HTERT RPE-1 (cell line): ENCODE results near the gene LRRN2.

Source experiments
- in situ Hi-C: fragments of 300-500 bp; cut with MboI; formaldehyde crosslinking; loops from 4 replicates; pipeline ENCODE4 v1.14.3; 2020; ENCODE audit warnings: low sequenced_read_pairs

Gene LRRN2

GRCh38 chr1:204602871-204603542 is 82.5 kb downstream of the LRRN2 start:
- in situ Hi-C loops: no loop called here

GRCh38 chr1:204602111-204602579 is 83.4 kb downstream of the LRRN2 start:
- in situ Hi-C loops: no loop called here

- in situ Hi-C loops: no loop called here
These were observed 84.6 kb downstream of the LRRN2 start for GRCh38 chr1:204600968-204601367.

- in situ Hi-C loops: no loop called here
These were observed 85.3 kb downstream of the LRRN2 start for GRCh38 chr1:204600203-204600602.

- in situ Hi-C loops: no loop called here
These were observed 85.9 kb downstream of the LRRN2 start for GRCh38 chr1:204599596-204599995.

- in situ Hi-C loops: no loop called here
These were observed 86.4 kb downstream of the LRRN2 start for GRCh38 chr1:204599098-204599497.

GRCh38 chr1:204598319-204598969 is 87.1 kb downstream of the LRRN2 start:
- in situ Hi-C loops: no loop called here

- in situ Hi-C loops: no loop called here
These were observed 93.1 kb downstream of the LRRN2 start for GRCh38 chr1:204592246-204592948.

GRCh38 chr1:204591473-204592090 is 94.0 kb downstream of the LRRN2 start:
- in situ Hi-C loops: no loop called here

- in situ Hi-C loops: no loop called here
These were observed 96.0 kb downstream of the LRRN2 start for GRCh38 chr1:204589409-204590038.

GRCh38 chr1:204588826-204589225 is 96.7 kb downstream of the LRRN2 start:
- in situ Hi-C loops: no loop called here

GRCh38 chr1:204587621-204588020 is 97.9 kb downstream of the LRRN2 start:
- in situ Hi-C loops: no loop called here

- in situ Hi-C loops: no loop called here
These were observed 100.7 kb downstream of the LRRN2 start for GRCh38 chr1:204584699-204585372.

GRCh38 chr1:204583909-204584632 is 101.5 kb downstream of the LRRN2 start:
- in situ Hi-C loops: no loop called here

- in situ Hi-C loops: no loop called here
These were observed 103.8 kb downstream of the LRRN2 start for GRCh38 chr1:204581759-204582158.

GRCh38 chr1:204580862-204581261 is 104.7 kb downstream of the LRRN2 start:
- in situ Hi-C loops: no loop called here

- in situ Hi-C loops: no loop called here
These were observed 105.9 kb downstream of the LRRN2 start for GRCh38 chr1:204579681-204580080.

GRCh38 chr1:204578867-204579664 is 106.5 kb downstream of the LRRN2 start:
- in situ Hi-C loops: no loop called here
